ENCODE data around the gene LCP2. TPM values are rescaled to one million over a fixed set of nuclear protein-coding genes. Genes with fewer than 3 reads are reported as not detected.

Gene LCP2
- polyA plus RNA-seq (ENCODE audit: insufficient read length in 4 of 4) = 1 to 10 TPM; 3.1 to 5.8 (median 3.4) TPM

GRCh38 chr5:170297589-170298462 lies at the start of gene LCP2:
Gene LCP2, minus strand, starts transcription at chr5:170297777. Its CDS starts 166 bp downstream, at chr5:170297611.
- DNase-seq (ENCODE audit: low read depth in 4 of 4, low spot score in 3 of 4) = no peak

- DNase-seq (ENCODE audit: low read depth in 4 of 4, low spot score in 3 of 4) = no peak
Measured at GRCh38 chr5:170347022-170347567, 49.5 kb upstream of the LCP2 start.

- no peak for DNase-seq (ENCODE audit: low read depth in 4 of 4, low spot score in 3 of 4)
Measured at GRCh38 chr5:170345971-170346370, 48.4 kb upstream of the LCP2 start.

- no peak for DNase-seq (ENCODE audit: low read depth in 4 of 4, low spot score in 3 of 4)
Measured at GRCh38 chr5:170343177-170343576, 45.6 kb upstream of the LCP2 start.

- DNase-seq (ENCODE audit: low read depth in 4 of 4, low spot score in 3 of 4) = no peak
Measured at GRCh38 chr5:170342153-170342725, 44.7 kb upstream of the LCP2 start.

- no peak for DNase-seq (ENCODE audit: low read depth in 4 of 4, low spot score in 3 of 4)
Measured at GRCh38 chr5:170341545-170341944, 44.0 kb upstream of the LCP2 start.

GRCh38 chr5:170339780-170340167 lies 42.2 kb upstream of the LCP2 start:
- no peak for DNase-seq (ENCODE audit: low read depth in 4 of 4, low spot score in 3 of 4)

- DNase-seq (ENCODE audit: low read depth in 4 of 4, low spot score in 3 of 4) = no peak
Measured at GRCh38 chr5:170338933-170339779, 41.6 kb upstream of the LCP2 start.

- DNase-seq (ENCODE audit: low read depth in 4 of 4, low spot score in 3 of 4) = no peak
Measured at GRCh38 chr5:170338291-170338690, 40.7 kb upstream of the LCP2 start.

GRCh38 chr5:170337045-170337733 lies 39.6 kb upstream of the LCP2 start:
- no peak for DNase-seq (ENCODE audit: low read depth in 4 of 4, low spot score in 3 of 4)

GRCh38 chr5:170336065-170336464 lies 38.5 kb upstream of the LCP2 start:
- no peak for DNase-seq (ENCODE audit: low read depth in 4 of 4, low spot score in 3 of 4)

- no peak for DNase-seq (ENCODE audit: low read depth in 4 of 4, low spot score in 3 of 4)
Measured at GRCh38 chr5:170334626-170335025, 37.0 kb upstream of the LCP2 start.

GRCh38 chr5:170333161-170333910 lies 35.8 kb upstream of the LCP2 start:
- no peak for DNase-seq (ENCODE audit: low read depth in 4 of 4, low spot score in 3 of 4)

GRCh38 chr5:170332058-170332457 lies 34.5 kb upstream of the LCP2 start:
- no peak for DNase-seq (ENCODE audit: low read depth in 4 of 4, low spot score in 3 of 4)

GRCh38 chr5:170330568-170331054 lies 33.0 kb upstream of the LCP2 start:
- DNase-seq (ENCODE audit: low read depth in 4 of 4, low spot score in 3 of 4) = no peak

- DNase-seq (ENCODE audit: low read depth in 4 of 4, low spot score in 3 of 4) = no peak
Measured at GRCh38 chr5:170329524-170329923, 31.9 kb upstream of the LCP2 start.

GRCh38 chr5:170327829-170328228 lies 30.3 kb upstream of the LCP2 start:
- no peak for DNase-seq (ENCODE audit: low read depth in 4 of 4, low spot score in 3 of 4)

GRCh38 chr5:170327168-170327567 lies 29.6 kb upstream of the LCP2 start:
- no peak for DNase-seq (ENCODE audit: low read depth in 4 of 4, low spot score in 3 of 4)

GRCh38 chr5:170319301-170319700 lies 21.7 kb upstream of the LCP2 start:
- no peak for DNase-seq (ENCODE audit: low read depth in 4 of 4, low spot score in 3 of 4)
